Measurements from ENCODE around the gene CFAP97D1.
A peak's percentile ranks its signal among the peaks of the same experiment; 100 is the strongest.

CFAP97D1 gene

DNA sequence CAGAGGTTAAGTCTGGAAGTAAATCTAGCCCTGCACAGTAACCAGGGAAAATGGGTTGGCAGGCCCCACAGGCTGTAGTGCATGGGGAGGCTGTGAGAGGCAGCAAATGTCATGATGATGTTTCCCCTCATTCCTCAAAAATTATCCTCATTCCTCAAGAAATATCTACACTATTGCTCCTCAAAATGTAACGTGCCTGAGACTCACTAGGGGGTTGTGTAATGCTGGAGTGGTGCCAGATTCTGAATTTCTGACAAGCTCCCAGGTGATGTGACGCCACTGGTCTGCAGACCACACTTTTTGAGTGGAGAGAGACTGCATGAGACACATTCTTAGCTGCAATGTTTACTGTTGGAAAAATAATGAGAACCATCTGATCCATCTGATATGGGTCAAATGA, 53.9 kb downstream of the CFAP97D1 start:
- Mint-ChIP-seq H3K27me3 (ENCODE audit: low read depth, poor library complexity) (peaks cover 51% of the 10 kb centered on the region), H3K9me3 (peaks cover 22% of the 10 kb centered on the region), H3K27ac (no peak overlapping the region), H3K36me3 (ENCODE audit: low read depth) (peaks cover 24% of the 10 kb centered on the region), H3K4me1 (peaks cover 32% of the 10 kb centered on the region), H3K4me3 (peak overlapping the region; percentile 88)
- DNase-seq, result no peak
- TF ChIP-seq, protein P1, sequence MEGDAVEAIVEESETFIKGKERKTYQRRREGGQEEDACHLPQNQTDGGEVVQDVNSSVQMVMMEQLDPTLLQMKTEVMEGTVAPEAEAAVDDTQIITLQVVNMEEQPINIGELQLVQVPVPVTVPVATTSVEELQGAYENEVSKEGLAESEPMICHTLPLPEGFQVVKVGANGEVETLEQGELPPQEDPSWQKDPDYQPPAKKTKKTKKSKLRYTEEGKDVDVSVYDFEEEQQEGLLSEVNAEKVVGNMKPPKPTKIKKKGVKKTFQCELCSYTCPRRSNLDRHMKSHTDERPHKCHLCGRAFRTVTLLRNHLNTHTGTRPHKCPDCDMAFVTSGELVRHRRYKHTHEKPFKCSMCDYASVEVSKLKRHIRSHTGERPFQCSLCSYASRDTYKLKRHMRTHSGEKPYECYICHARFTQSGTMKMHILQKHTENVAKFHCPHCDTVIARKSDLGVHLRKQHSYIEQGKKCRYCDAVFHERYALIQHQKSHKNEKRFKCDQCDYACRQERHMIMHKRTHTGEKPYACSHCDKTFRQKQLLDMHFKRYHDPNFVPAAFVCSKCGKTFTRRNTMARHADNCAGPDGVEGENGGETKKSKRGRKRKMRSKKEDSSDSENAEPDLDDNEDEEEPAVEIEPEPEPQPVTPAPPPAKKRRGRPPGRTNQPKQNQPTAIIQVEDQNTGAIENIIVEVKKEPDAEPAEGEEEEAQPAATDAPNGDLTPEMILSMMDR (IDR thresholded peaks at IDR 0.05), result no peak
